A549 (cell line): ENCODE measurements around the gene PEX26.

Experiments
- EHF ChIP-seq: fragments of 250-450 bp; sonication (Bioruptor Pico); IDR thresholded peaks from 2 replicates; pipeline ENCODE4 v1.5.0; 2020; ENCODE audit warnings: mild to moderate bottlenecking
- EP300 ChIP-seq, 2 experiments: fragments of >200 bp; sonication (Bioruptor Twin); formaldehyde crosslinking; IDR thresholded peaks; 2 replicates in 1 of 2; 3 replicates in 1 of 2; pipeline ENCODE4 v1.6.1; 2016 to 2017
- GATA3 ChIP-seq: IDR thresholded peaks from 2 replicates; pipeline ENCODE4 v1.6.1; 2012; ENCODE audit warnings: borderline replicate concordance
- KDM1A ChIP-seq: fragments of 200-600 bp; sonication (generic); IDR thresholded peaks from 2 replicates; pipeline ENCODE4 v1.6.1; 2016; ENCODE audit warnings: low read depth, mild to moderate bottlenecking
- MAZ ChIP-seq: fragments of 150-350 bp; IDR thresholded peaks from 2 replicates; pipeline ENCODE4 v1.6.1; 2014; ENCODE audit warnings: antibody characterized with exemption, low read depth, low read length, borderline replicate concordance
- NR3C1 ChIP-seq: fragments of >200 bp; sonication (Bioruptor Twin); formaldehyde crosslinking; IDR thresholded peaks from 3 replicates; pipeline ENCODE4 v1.6.1; 2017
- POLR2A ChIP-seq: IDR thresholded peaks from 2 replicates; pipeline ENCODE4 v1.6.1; 2012; ENCODE audit warnings: mild to moderate bottlenecking, low read length
- RCOR1 ChIP-seq: fragments of 150-350 bp; IDR thresholded peaks from 2 replicates; pipeline ENCODE4 v1.6.1; 2014; ENCODE audit warnings: antibody characterized with exemption, low read length, low read depth
- RFX5 ChIP-seq: fragments of 450-650 bp; IDR thresholded peaks from 2 replicates; pipeline ENCODE4 v1.7.1; 2014; ENCODE audit warnings: antibody characterized with exemption, mild to moderate bottlenecking, moderate library complexity
- TF ChIP-seq, protein P1 (sequence below): IDR thresholded peaks from 2 replicates; pipeline ENCODE4 v1.6.1; 2012
- TF ChIP-seq, protein P2 (sequence below): fragments of >200 bp; sonication (Bioruptor Twin); formaldehyde crosslinking; IDR thresholded peaks from 3 replicates; pipeline ENCODE4 v1.5.1; 2016
- TF ChIP-seq, protein P3 (sequence below): fragments of 200-600 bp; sonication (generic); IDR thresholded peaks from 2 replicates; pipeline ENCODE4 v1.6.1; 2016; ENCODE audit warnings: antibody characterized with exemption, mild to moderate bottlenecking, moderate library complexity

DNA sequence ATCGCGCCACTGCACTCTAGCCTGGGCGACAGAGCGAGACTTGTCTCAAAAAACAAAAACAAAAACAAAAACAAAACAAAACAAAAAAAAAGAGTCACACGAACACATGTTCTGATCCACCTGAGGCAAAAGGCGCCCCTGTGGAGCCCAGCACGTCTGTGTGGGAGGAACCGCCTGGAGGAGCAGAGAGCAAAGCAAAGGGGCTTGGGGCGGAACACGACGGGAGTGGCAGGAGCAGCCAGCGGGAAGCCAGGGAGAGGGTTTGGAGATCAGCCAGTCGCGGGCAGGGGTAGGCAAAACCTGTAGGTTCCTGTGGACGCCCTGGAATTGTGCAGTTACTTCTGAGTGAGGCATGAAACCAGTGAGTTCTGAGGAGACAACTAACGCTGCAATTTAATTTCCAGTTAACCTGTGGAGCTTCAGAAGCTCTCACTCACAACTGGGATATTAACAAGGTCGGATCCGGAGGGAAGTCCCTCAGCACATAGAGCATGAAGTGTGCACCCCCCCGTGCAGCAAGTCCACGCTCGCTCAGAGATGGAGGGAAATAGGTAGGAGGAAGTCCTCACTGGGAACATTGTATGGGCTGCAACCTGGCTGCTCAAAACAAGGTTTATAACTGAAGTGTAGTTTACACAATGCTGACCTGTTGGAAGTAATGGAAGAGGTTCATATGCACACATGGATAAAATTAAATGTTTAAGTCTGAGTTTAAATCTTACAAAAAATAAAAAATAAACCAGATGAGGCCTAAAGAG lies 59.0 kb downstream of the PEX26 start:
- TF ChIP-seq, protein P1, sequence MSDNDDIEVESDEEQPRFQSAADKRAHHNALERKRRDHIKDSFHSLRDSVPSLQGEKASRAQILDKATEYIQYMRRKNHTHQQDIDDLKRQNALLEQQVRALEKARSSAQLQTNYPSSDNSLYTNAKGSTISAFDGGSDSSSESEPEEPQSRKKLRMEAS: no peak
- TF ChIP-seq GATA3 (no peak), EP300 (IDR thresholded peaks at IDR 0.05) (no peak), EHF (CRISPR knock-in tag) (no peak), KDM1A (no peak), NR3C1 (no peak), MAZ (no peak), POLR2A (no peak), RCOR1 (no peak), RFX5 (no peak)
- TF ChIP-seq, protein P2, sequence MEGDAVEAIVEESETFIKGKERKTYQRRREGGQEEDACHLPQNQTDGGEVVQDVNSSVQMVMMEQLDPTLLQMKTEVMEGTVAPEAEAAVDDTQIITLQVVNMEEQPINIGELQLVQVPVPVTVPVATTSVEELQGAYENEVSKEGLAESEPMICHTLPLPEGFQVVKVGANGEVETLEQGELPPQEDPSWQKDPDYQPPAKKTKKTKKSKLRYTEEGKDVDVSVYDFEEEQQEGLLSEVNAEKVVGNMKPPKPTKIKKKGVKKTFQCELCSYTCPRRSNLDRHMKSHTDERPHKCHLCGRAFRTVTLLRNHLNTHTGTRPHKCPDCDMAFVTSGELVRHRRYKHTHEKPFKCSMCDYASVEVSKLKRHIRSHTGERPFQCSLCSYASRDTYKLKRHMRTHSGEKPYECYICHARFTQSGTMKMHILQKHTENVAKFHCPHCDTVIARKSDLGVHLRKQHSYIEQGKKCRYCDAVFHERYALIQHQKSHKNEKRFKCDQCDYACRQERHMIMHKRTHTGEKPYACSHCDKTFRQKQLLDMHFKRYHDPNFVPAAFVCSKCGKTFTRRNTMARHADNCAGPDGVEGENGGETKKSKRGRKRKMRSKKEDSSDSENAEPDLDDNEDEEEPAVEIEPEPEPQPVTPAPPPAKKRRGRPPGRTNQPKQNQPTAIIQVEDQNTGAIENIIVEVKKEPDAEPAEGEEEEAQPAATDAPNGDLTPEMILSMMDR: no peak
- TF ChIP-seq, protein P3, sequence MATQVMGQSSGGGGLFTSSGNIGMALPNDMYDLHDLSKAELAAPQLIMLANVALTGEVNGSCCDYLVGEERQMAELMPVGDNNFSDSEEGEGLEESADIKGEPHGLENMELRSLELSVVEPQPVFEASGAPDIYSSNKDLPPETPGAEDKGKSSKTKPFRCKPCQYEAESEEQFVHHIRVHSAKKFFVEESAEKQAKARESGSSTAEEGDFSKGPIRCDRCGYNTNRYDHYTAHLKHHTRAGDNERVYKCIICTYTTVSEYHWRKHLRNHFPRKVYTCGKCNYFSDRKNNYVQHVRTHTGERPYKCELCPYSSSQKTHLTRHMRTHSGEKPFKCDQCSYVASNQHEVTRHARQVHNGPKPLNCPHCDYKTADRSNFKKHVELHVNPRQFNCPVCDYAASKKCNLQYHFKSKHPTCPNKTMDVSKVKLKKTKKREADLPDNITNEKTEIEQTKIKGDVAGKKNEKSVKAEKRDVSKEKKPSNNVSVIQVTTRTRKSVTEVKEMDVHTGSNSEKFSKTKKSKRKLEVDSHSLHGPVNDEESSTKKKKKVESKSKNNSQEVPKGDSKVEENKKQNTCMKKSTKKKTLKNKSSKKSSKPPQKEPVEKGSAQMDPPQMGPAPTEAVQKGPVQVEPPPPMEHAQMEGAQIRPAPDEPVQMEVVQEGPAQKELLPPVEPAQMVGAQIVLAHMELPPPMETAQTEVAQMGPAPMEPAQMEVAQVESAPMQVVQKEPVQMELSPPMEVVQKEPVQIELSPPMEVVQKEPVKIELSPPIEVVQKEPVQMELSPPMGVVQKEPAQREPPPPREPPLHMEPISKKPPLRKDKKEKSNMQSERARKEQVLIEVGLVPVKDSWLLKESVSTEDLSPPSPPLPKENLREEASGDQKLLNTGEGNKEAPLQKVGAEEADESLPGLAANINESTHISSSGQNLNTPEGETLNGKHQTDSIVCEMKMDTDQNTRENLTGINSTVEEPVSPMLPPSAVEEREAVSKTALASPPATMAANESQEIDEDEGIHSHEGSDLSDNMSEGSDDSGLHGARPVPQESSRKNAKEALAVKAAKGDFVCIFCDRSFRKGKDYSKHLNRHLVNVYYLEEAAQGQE: no peak
